SK-N-SH treated with all-trans-retinoic acid at 6 μM for 48 hours (cell line): ENCODE data around the gene GAGE12D.
"Not testable (repeated sequence)": the region's sequence is repeated elsewhere in the genome, so short reads cannot be mapped to it uniquely, and the experiment has no call there.

ENCODE experiments used
- ATAC-seq: fragments of 200-7000 bp; cut with Tn5 transposase; 3 replicates; pipeline ENCODE4 v1.9.1; 2020; ENCODE audit warnings: mild to moderate bottlenecking, moderate library complexity

GAGE12D gene, protein sequence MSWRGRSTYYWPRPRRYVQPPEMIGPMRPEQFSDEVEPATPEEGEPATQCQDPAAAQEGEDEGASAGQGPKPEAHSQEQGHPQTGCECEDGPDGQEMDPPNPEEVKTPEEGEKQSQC

GRCh38 chrX:49541433-49541832 is at the start of gene GAGE12D:
TSS of gene GAGE12D (plus strand) at chrX:49541733. CDS start at chrX:49542888, 1,155 bp downstream.
- ATAC-seq = not testable (repeated sequence)

- ATAC-seq = not testable (repeated sequence)
Measured at GRCh38 chrX:49531877-49532276, 9.7 kb upstream of the GAGE12D start, which contains the start of gene GAGE12C. TSS of gene GAGE12C (plus strand) at chrX:49532177. CDS start at chrX:49533332, 1,155 bp downstream.

DNA sequence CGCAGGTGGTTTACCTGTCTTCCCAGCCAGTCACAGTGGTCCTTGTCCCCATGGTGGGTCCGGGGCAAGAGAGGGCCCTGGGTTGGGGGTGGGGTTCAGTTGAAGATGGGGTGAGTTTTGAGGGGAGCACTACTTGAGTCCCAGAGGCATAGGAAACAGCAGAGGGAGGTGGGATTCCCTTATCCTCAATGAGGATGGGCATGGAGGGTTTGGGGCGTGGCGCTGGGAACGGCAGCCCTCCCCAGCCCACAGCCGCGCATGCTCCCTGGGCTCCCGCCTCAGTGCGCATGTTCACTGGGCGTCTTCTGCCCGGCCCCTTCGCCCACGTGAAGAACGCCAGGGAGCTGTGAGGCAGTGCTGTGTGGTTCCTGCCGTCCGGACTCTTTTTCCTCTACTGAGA is 9.5 kb downstream of the GAGE12D start, which contains the start of gene GAGE12E:
GAGE12E (plus strand) TSS at position 301 of the 400 bp plus-strand sequence. CDS start 1,155 bp downstream, outside the sequence.
- not testable (repeated sequence) for ATAC-seq

DNA sequence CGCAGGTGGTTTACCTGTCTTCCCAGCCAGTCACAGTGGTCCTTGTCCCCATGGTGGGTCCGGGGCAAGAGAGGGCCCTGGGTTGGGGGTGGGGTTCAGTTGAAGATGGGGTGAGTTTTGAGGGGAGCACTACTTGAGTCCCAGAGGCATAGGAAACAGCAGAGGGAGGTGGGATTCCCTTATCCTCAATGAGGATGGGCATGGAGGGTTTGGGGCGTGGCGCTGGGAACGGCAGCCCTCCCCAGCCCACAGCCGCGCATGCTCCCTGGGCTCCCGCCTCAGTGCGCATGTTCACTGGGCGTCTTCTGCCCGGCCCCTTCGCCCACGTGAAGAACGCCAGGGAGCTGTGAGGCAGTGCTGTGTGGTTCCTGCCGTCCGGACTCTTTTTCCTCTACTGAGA is 19.0 kb downstream of the GAGE12D start, which contains the start of gene GAGE12F:
GAGE12F (plus strand) TSS at position 301 of the 400 bp plus-strand sequence. CDS start 1,155 bp downstream, outside the sequence.
- not testable (repeated sequence) for ATAC-seq

DNA sequence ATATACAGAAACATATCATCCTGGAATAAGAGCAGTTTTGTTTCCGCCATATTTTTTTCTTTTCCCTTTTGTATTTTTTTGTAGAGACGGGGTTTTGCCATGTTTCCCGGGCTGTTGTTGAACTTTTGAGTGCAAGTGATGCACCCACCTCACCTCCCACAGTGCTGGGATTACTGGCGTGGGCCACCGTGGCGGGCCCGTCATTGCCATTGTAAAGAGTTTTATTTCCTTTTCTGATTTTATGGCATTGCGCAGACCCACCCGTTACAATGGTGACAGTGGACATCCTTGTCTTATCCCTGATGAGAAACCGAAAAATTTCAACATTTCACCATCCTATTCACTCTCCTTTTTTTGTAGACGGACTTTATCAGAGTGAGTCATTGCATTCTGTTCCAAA is 27.2 kb downstream of the GAGE12D start:
- ATAC-seq = not testable (repeated sequence)

DNA sequence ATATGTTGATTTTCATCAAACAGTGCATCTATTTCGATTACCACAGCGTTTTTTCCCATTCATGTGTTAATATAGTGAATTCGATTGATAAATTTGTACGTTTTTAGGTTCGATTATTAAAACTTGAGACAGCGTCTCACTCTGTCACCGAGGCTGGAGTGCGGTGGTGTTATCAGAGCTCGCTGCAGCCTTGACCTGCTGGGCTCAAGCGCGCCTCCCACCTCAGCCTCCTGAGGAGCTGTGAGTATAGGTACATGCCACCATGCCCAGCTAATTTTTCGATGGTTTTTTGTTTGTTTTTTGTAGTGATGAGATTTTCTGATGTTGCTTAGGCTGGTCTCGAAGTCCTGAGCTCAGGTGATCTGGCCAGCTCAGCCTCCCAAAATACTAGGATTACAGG is 27.6 kb downstream of the GAGE12D start:
- ATAC-seq = not testable (repeated sequence)

DNA sequence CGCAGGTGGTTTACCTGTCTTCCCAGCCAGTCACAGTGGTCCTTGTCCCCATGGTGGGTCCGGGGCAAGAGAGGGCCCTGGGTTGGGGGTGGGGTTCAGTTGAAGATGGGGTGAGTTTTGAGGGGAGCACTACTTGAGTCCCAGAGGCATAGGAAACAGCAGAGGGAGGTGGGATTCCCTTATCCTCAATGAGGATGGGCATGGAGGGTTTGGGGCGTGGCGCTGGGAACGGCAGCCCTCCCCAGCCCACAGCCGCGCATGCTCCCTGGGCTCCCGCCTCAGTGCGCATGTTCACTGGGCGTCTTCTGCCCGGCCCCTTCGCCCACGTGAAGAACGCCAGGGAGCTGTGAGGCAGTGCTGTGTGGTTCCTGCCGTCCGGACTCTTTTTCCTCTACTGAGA is 28.6 kb downstream of the GAGE12D start, which contains the start of gene GAGE12G:
GAGE12G (plus strand) TSS at position 301 of the 400 bp plus-strand sequence. CDS start 1,155 bp downstream, outside the sequence.
- not testable (repeated sequence) for ATAC-seq

GRCh38 chrX:49579649-49580048 is 38.1 kb downstream of the GAGE12D start, which contains the start of gene GAGE12H:
TSS of gene GAGE12H (plus strand) at chrX:49579949. CDS start at chrX:49581104, 1,155 bp downstream.
- ATAC-seq = not testable (repeated sequence)

- not testable (repeated sequence) for ATAC-seq
Measured at GRCh38 chrX:49589196-49589595, 47.7 kb downstream of the GAGE12D start, which contains the start of gene GAGE2A. TSS of gene GAGE2A (plus strand) at chrX:49589496. CDS start at chrX:49590651, 1,155 bp downstream.

- ATAC-seq = not testable (repeated sequence)
Measured at GRCh38 chrX:49589769-49590478, 48.4 kb downstream of the GAGE12D start.

GRCh38 chrX:49590488-49590887 is 49.0 kb downstream of the GAGE12D start:
- ATAC-seq = not testable (repeated sequence)
